PC-9 (cell line): Measurements from ENCODE around the gene OR3A2.
"Not testable (repeated sequence)": the region's sequence is repeated elsewhere in the genome, so short reads cannot be mapped to it uniquely, and the experiment has no call there.

Experiments used
- CTCF ChIP-seq: fragments of 200-600 bp; sonication (generic); conservative IDR thresholded peaks from 2 replicates; pipeline ENCODE4 v1.6.1; 2017; ENCODE audit warnings: mixed run types, antibody characterized with exemption, mild to moderate bottlenecking, moderate library complexity
- EZH2 ChIP-seq: fragments of 200-600 bp; sonication (generic); IDR thresholded peaks from 2 replicates; pipeline ENCODE4 v1.8.0; 2017; ENCODE audit warnings: antibody characterized with exemption, low read depth

DNA sequence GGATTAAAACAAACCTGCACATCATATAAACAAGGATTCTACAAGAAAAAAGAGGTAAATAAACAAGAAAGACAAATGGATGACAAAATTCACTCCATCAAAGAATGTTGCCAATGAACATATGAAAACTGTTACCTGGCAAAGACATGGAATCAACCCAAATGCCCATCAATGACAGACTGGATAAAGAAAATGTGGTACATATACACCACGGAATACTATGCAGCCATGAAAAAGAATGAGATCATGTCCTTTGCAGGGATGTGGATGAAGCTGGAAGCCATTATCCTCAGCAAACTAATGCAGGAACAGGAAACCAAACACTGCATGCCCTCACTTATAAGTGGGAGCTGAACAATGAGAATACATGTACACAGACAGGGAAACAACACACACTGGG is 92.6 kb downstream of the OR3A2 start:
- not testable (repeated sequence) for TF ChIP-seq CTCF, EZH2
